Measurements from ENCODE around the gene SPAG4.

The SPAG4 gene

DNA sequence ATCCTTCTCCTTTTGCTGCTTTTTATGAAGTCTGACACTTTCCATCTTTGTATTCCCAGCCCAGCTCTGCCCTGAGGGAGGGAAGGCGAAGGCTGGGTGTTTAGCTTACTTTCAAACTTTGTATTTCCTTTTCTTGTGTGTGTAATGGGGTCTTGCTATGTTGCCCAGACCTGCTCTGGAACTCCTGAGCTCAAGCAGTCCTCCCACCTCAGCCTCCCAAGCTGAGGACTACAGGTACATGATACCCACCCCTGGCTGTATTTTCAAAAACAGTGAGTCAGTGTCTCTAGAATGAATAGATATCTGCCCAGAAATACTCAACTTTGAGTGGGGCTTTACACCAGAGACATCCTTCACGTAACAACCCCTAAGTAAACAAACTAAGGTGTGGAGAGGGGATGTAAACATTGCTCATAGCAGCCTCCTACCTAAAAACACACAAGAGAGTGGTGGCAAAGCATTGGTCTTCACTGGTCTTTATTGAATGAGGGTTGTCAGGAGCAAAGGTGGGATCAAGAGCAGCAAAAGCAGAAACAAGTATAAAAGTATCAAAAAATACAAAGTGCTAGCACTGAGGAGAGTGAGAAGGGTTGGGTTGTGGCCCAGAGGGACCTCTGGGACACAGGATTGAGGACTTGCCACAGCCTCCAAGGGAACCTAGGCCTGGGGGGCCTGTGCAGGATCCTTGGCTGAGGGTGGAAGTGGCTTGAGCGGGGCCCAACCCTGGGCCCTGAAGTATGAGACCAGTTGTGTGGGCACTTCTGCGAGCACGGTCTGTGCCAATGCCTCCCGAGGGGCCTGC is 10.2 kb downstream of the SPAG4 start:
- no peak for DNase-seq

DNA sequence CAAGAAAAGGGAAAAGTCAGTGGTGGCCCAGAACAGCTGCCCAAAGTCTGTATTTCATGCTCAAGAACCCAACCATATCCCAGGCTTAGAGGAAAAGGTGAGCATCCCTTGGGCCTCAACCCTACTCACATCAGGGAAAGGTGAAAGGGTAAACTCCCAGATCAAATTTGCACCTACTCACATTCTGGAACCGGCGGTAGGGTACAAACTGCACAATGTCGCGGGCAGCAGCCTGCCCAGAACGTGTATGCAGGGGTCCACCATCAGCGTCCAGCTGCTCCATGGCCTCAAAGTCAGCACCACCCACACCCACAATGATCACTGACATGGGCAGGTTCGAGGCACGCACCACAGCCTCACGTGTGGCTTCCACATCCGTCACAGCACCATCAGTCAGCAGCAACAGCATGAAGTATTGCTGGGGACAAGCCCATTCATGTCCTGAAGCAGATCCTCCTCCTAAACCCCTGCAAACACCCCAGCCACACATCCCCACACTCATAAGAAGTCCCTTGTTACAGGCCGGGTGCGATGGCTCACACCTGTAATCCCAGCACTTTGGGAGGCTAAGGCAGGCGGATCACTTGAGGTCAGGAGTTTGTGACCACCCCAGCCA is 10.9 kb downstream of the SPAG4 start:
- no peak for DNase-seq

DNA sequence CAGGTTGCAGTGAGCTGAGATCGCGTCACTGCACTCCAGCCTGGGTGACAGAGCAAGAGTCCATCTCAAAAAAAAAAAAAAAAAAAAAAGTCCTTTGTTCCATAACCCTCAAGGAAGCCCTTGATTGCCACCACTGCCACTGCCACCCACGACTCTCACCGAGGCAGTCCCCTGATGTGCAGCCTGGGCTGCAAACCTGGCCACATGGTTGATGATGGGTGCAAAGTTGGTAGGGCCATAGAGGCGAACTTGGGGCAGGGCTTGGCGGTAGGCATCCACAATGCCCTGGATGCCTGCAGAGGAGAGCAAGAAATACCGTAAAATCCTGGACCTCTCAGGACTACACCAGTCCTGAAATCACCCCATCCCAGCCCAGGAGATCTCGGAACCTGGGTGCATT is 11.5 kb downstream of the SPAG4 start:
- no peak for DNase-seq

DNA sequence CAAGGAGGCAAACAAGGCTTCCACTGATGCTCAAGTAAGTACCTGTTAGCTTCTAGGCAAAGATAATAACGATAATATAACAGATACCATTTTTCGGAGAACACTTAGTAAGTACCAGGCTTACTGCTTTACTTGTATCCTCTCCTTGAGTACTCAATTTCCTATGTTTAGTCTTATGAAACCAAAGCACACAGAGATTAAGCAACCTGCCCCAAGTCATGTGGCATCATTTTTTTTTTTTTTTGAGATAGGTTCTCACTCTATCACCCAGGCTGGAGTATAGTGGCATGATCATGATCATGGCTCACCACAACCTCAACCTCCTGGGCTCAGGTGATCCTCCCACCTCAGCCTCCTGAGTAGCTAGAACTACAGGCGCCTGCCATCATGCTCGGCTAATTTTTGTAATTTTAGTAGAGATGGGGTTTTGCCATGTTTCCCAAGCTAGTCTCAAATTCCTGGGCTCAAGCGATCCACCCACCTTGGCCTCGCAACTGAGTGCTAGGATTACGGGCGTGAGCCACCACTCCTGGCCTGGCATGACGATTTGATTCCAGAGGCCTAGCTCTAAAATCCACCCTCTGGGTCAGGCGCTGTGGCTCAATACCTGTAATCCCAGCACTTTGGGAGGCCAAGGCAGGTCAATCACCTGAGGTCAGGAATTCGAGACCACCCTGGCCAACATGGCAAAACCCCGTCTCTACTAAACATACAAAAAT is 14.0 kb downstream of the SPAG4 start:
- no peak for DNase-seq

DNA sequence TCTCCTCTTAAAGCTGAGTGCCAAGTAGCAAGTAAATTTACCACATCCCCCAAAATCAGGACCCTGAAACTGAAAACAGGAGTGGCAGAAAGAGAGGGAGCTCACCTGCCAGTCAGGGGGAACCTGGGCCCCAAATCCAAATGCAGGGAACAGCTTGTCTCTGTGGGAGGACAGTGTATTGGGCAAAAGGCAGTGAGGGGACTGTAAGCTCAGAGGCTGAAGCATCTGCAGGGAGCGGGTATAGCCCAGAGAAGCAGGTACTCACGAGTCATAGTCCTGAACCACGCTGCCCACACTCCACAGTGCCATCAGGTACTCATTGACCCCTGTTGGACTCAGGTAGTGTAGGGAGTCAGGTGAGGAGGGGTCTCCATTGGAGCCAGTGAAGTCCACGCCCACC is 15.0 kb downstream of the SPAG4 start:
- DNase-seq: no peak

DNA sequence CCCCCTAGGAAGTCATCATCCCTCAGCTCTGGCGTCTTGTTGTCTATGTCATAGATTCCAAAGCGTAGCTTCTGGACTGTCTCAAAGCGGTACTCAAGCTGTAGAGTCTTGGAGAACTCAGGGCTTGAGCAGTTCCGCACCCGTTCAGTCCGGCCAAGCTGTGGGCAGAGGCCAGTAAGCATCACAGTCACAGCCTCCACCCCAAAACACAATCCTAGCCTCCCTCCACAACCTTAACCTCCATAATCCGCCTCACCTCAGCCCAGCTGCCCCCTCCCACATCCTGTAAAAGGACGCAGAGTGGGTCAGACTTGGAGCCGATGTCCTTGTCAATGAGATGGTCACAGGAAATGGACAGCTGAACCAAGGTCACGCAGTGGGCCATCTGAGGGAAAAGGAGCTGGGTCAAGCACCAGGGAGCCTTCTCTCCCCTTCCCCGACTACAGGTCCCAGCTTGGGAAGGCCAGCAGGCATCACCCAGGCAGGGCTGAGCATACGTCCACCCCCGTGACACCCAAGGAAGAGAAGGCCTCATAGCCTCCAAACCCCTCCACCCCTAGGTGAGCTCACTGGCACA is 17.0 kb downstream of the SPAG4 start:
- no peak for DNase-seq

DNA sequence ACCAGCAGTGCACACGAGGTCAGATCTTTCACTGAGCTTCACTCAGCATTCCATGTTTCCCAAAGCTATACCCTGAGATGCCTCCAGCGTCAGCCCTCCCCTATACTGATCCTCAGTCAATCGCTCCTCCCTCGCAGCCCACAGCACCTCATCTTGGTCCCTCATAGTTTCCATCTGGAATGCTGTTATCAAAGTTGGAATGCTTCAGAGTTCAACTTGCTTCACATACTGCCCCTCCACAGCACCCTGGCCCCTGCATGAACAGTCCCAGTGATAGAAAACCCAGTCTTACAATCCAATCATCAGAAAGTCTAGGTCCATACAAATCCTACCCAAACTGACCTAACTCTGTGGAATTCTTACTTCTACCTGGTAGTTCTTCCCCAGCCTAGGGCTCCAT is 20.0 kb downstream of the SPAG4 start:
- no peak for DNase-seq

DNA sequence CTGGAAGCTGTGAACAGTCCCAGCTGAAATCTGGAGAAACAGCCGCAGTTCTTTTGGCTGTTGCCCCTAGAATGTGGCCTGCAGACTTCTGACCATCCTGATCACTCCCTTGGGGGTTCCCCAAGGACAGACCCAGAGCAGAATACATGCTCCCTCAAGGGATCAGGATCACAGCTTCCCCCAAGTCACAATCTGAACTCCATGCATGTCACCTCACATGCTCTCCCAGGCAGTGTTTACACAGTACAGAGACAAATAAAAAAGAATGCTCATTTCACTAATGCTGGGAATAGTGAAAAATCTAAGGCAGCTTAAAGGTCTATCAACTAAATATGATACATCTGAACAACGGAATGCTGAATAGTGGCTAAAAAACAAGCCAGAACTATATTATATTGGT is 20.5 kb downstream of the SPAG4 start:
- no peak for DNase-seq

DNA sequence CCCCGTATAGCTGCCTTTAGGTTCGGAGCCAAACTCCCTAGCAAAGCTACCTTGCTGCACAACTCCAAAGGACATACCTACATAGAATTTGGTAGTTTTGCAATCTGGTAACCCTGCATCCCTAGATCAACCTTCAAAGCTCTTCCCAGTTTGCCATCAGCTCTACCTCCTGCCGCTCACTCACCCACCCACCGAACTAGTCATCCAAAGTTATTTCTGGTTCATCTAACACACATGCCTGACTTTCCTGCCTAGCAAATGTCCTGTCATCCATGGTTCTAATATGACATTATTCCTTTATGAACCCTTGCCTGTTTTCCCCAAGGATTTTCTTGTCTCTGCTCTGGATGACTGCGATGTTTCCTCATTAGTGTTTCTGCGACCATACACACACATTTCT is 21.6 kb downstream of the SPAG4 start:
- DNase-seq: no peak

DNA sequence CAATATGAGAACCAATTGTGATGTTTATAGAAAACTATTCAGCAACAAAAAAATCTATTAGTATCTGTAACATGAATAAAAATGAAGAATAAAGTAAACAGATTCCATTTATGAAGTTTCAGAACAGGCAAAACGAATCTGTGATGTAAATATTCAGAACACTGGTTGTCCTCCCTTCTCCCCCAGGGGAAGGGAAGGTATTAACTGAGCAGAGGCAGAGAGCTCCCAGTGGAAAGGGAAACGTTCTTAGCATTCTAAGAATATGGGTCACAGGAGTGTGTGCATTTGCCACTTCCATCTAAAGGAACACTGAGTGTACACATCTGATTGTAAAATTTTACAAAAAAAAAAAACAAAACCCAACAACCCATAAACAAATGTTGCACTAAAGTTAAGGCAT is 23.1 kb downstream of the SPAG4 start:
- DNase-seq: no peak

DNA sequence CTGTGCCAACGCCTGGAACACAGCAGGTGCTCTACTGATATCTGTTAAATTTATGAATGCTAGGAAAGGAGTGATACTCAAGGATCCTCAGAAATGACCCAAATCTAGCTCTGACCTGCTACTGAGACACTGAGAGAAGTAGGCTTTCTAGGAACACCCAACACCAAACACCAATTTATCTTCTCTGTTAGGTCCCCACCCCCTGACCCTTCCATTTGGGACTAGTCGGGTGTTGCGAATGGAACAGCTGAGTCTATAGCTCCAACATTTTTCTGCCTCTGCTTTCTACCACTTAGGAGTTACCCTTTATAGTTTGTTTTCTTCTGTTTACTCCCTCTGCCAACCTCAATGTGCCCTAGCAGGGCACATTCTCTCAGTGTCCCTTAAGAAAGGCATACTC is 25.1 kb downstream of the SPAG4 start:
- no peak for DNase-seq

DNA sequence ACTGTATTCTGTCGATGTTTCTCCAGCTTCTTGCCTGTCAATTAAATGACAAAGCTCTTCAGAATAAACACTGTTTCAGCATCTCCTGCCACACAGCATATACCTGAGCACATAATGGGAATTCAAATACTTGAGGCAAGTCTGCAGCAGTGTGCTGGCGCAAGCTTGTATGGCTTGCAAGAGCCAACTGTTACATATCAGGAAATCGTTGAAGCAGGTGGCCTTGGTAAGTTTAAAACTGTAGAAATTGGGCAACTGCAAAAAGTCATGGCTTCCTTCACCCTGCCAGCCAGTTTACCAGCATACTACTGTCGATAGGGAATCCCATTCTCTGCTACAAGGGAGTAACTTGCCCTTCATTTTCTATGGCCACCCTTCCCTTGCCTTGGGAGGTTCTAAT is 26.1 kb downstream of the SPAG4 start:
- no peak for DNase-seq

DNA sequence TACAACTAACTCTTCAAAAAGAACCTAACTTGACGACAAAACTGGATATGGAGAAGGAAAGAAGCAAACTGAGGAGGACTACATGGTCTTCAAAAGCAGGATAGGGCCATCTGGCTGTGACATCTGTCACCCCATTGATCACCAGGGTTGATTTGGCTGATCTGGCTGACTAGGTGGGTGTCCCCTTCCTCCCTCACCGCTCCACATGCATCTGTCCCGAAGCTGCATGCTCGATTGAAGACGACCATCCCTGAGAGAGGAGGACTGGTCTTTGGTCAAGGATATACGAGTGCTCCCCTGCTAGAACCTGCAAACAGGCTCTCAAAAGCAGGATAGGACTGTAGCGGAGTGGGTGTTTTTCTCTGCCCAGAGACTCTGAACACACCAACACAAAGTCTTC is 27.4 kb downstream of the SPAG4 start:
- no peak for DNase-seq

DNA sequence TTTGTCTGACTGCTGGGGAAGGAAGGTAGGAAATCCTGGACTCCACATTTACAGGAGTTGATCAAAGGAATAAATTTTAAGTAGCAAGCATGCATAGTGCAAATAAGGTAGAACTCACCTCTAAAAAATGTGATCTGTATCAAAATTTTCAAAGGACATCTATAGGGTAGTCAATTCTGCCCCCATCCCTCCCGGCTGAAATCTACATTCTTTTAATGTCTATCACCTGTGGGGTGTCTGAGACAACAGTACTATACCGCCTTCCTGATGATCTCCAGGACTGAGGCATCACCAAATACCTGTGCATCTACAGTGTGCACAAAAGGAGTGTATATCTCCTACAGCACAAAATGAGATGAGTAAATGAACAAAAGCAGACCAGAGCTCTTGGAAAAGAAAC is 29.2 kb downstream of the SPAG4 start:
- DNase-seq: no peak

DNA sequence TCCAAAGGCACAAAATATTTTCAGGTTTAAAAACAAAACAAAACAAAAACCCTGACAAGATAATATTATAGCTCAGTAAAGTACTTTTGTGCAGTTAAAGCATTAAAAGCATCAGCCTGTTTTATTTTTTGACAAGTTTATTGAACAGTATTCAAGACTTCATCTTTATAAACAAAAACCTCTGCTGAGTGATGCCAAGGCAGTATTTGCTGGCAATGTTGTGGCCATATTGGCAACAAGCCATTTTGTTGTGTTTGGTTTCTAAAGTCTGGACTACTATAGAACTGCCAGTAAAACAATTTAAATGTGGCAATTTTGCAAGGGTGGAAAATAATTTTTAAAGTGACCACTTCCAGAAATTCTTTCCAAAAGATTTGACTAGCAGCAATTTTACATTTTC is 33.2 kb downstream of the SPAG4 start:
- DNase-seq: no peak

DNA sequence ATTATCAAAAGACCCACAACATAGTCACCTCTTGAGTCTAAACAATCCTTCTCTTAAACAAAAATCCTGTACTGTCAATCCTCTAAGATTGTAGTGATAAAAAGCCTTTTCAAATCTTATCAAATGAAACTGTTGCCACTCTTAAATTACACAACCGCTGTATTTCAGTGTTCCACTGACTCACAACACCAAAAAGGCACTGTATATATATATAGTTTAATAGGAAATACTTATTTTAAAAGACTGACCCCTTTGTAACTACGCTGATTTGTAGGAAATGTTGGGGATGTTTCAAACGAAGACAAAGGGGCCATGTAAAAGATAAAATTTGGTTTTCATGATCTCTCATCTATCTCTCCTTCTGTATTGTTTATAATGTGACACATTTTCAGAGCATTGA is 35.0 kb downstream of the SPAG4 start:
- no peak for DNase-seq

DNA sequence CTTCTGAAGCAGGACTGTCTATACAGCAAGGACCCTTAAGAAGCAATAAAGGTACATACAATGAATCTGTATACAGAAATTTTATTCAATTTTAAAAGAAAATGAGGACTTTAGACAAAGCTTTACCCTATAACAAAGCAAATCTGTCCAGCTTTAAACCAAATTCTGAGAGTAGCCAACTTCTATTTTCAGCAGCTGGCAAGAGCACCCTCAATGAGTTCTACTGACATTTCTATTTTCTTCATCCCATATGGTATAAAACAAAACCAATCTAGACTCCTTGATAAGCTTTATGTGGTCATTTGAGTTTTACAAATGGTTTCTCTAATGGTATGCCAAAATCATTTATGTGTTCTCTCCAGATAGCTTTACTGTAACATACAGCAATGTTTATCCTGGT is 36.3 kb downstream of the SPAG4 start:
- DNase-seq: no peak

DNA sequence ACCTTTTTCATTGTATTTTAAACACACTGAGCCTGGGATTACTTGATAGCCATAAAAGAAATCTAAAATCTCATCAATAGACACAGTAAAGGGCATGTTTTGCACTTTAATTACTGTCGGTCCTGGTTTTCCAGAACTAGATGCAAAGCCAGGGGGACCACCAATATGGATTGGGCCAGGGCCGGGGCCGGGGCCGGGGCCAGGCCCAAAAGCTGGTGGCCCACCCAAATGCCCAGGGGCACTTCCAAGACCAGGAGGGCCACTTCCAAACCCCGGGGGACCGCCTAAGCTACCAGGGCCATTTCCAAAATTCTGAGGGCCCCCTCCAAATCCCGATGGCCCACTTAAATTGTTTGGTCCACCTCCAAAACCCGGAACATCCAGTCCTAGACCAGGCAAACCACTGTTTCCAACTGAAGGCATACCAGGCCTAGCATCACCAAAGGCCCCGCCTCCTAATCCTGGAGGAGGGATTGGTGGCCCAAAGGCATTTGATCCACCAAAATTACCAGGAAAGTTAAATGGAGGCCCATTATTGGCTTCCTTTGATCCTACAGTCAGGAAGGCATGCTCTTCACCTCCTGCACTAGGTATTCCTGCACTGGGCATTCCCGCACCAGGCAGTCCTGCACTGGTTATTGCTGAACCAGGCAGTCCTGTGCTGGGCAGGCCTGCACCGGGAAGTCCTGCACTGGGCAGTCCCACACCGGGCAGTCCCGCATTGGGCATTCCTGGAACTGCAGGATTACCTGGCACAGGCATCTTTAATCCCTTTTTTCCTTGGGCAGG is 37.2 kb downstream of the SPAG4 start:
- DNase-seq: no peak

DNA sequence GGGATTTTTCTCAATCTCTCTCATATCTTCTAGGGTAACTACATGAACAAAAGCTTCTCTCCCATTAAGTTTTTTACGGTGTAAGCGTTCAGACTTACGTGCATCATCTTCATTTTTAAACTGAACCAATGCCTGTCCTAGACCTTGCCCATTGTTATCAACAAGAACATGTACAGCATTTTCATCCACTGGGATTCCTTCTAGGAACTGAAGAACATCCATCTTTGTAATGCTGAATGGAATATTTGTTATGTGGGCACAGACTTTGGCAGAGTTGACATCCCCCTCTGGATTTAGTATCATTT is 37.8 kb downstream of the SPAG4 start:
- DNase-seq: no peak

DNA sequence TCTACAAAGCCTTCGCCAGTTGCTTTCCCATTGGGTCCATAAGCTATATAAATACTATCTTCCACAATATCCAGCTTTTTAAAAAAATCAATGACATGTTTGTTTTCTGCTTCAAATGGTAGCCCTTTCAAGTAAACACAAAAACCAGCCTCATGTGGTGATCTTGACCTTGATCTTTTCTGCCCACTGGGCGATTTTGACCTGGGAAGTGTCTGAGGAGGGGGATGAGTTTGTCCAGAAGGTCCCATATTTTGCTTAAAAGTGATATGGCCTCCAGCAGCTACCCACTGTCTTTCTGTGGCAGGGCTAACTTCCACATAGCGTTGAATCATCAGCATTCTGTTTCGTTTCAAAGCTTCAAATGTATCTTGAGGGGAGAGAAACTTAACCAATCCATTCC is 38.3 kb downstream of the SPAG4 start:
- no peak for DNase-seq

DNA sequence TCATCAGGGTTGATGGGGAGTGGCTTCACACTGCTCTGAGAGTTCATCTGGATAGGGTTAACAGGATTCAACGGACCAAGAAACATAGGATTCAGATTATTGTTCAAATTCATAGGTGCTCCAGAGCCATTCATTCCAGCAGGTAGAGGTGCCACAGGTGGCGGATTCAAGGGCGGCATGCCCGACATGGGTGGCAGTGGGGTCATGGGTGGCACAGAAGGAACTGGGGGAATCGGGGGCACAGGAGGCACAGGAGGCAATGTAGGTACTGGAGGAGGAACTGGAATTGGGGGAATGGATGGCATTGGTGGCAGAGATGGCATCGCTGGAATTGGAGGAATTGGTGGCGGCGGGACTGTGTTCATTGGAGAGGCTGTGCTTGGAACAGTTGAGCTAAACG is 38.8 kb downstream of the SPAG4 start:
- no peak for DNase-seq

DNA sequence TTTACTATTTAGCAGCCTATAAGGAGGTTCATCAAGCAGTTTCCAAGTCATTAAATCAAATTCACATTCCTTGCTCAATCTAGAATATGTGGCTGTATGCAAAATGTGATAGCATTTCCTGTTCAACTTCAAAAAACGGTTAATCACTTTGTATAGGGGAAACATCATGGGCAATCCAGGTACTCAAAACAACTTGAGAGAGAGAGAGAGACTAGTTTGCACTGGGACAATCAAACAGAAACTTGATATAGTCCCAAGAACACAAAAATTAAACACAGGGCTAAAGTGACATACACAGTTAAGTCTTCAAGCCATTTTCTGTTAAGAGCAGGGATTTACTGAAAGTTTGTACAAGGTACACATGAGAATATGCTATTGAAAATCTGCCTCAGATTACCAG is 41.6 kb downstream of the SPAG4 start:
- no peak for DNase-seq
